ENCODE measurements around the gene CASKIN2. TPM values are rescaled to one million over a fixed set of nuclear protein-coding genes. Genes with fewer than 3 reads are reported as not detected.
"Not testable (repeated sequence)": the region's sequence is repeated elsewhere in the genome, so short reads cannot be mapped to it uniquely, and the experiment has no call there.

The CASKIN2 gene
- polyA plus RNA-seq, 3 donors = 6.6 to 42.1 (median 39.6) TPM

DNA sequence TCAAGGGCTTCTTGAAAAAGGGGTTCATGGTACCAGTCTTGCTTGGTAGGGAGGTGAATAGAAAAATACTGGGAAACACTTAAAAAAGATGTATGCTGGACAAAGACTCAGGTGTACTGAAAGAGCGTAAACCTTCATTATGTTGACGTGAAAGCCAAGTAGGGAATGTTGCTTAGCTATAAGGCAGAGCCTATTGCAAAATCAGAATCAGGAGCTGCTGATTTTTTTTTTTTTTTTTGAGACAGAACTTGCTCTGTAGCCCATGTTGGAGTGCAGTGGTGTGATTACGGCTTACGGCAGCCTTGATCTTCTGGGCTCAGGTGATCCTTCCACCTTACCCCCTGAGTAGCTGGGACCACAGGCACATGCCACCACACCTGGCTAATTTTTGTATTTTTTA lies 55.0 kb downstream of the CASKIN2 start:
- 63 to 96% (median 85%) methylated on average over 4 of the region's 4 CpGs for WGBS, 3 donors
- H3K27ac ChIP-seq (ENCODE audit: low read depth, low read length) = no peak overlapping the region

DNA sequence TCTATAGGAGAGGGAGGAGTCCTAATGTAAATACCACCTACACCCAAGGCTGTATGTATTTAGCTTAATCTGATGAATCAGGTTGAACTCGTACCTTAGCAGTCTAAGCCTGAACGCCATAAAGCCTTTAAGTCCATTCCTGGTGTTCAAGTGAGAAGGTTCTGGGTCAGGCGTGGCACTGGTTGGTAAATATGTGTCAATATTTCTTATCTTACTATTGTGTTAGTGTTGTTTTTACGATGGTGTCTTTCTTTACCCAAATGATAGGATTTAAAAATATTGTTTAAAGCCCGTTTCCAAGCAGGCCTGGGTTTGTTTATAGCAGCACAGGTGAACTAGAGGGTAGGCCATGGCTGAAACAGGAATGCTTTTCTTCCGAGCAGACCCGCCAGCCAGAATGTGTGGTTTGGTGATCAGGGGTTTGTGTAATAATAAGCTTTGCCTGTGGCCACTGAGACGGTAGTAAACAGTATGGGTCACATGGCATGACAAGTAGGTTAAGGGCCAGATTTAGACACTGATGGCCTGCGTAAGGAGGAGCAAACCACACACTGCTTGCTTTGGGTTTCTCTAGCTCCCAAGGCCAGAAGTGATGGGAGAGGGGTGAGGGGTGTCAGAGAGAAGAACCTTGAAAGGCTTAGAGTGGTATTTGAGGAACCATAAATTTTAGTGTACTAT lies 55.6 kb downstream of the CASKIN2 start:
- 53 to 71% (median 58%) methylated on average over 9 of the region's 9 CpGs for WGBS, 3 donors
- no peak overlapping the region for H3K27ac ChIP-seq (ENCODE audit: low read depth, low read length)

DNA sequence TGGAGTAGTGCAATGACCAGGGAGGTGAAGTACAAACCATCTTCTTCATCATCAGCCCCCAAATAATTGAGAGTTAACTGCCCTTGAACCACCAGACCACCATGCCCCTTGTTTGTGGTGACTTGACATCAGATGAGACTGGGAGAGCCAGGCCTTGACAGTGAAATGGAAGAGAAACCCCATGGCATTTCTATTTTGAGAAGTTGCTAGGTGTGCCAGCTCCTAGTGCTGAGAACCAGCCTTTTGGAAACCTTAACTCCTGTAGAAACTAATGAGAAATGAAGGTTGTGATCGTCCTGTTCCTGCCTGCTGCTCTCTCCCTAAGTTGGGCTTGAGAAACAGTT lies 56.1 kb downstream of the CASKIN2 start:
- 46 to 82% (median 70%) methylated on average over 1 of the region's 1 CpG for WGBS, 3 donors
- H3K27ac ChIP-seq (ENCODE audit: low read depth, low read length) = no peak overlapping the region

DNA sequence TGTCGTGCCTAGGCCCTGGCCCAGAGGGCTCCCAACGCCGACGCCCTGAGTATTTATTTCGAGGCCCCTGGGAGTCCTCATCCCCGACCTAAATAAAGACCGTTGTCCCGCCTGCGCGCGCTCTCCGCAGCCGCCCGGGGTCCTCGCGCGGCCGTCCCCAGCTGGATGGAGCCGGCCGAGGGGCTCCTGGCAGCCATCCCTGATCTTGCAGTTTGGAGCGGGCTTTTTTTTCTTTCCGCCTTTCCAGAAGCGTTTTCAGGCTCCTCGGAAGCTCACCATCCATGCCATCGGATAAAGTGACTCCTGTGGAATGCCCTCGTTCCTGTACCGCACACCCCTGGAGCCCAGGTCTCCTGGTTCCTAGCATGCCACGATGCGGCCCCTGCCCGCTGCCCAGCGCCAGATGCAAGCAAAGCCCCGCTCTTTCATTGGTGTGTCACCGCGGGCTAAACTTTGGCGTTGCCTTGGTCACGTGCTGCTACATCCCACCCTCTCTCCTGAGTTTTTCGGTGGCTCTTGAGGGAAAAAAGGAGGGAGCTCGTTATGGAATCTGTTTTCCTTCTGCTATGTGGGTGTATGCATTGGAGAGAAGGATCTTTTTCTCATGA lies 58.2 kb downstream of the CASKIN2 start:
- WGBS, 3 donors = 1 to 2% (median 1%) methylated on average over 38 of the region's 38 CpGs
- H3K27ac ChIP-seq (ENCODE audit: low read depth, low read length) = no peak overlapping the region

DNA sequence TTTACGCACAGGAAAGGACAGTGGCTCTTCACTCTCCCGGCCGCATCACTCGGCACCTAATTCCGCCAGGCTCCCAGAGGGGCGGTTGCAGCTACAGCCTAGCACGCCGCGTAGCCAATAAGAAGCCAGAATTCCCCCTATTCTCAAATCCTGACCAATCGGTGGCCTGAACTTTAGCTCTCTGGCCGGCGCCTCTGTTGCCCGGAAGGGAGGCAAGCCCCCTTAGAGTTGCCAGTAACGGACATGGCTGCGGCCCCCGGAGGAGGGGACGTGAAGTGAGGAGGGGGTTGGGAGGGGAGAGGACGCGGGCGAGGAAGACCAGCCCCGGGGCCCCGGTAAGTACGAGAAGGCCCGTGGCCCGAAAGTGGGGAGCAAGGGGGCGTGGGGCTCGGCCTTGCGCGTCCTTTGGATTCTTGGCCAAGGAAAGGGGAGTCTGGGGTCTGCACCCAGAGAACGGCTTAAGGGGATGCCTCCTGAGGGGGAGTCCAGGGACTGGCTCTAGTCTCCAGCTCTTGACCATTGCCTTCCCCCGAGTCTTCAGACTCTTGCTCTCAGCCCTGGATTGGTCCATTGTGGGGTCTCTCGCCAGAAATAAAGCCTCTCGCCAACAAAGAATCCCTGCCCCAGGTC lies 58.8 kb downstream of the CASKIN2 start, which contains the start of gene TMEM94:
TMEM94 (plus strand) TSS at position 219 of the 630 bp plus-strand sequence. CDS start 15,271 bp downstream, outside the sequence.
- WGBS, 3 donors = 0 to 1% (median 0%) methylated on average over 30 to 33 of the region's 33 CpGs
- peak within 1 kb of the TSS; percentile 40 for H3K27ac ChIP-seq (ENCODE audit: low read depth, low read length)

DNA sequence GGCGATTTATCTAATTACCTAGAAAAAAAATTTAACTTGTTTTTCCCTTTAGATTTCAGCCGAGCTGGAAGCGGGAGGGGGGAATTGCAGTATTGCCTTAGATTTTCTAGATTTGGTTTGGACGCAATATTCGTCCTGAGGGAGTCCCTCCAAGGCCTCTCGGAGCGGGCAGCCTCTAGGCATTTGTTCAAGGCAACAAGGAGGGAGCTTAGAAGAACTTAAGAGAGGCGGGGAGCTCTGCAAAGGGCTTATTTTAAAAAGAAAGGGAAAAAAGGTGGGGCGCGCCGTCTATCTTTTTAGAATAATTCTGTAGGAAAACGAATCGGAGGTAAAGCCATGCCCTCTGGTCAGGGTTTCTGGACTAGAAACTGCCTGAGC lies 59.3 kb downstream of the CASKIN2 start:
- 3 to 6% (median 4%) methylated on average over 13 of the region's 13 CpGs for WGBS, 3 donors
- peak overlapping the region; percentile 40 for H3K27ac ChIP-seq (ENCODE audit: low read depth, low read length)

DNA sequence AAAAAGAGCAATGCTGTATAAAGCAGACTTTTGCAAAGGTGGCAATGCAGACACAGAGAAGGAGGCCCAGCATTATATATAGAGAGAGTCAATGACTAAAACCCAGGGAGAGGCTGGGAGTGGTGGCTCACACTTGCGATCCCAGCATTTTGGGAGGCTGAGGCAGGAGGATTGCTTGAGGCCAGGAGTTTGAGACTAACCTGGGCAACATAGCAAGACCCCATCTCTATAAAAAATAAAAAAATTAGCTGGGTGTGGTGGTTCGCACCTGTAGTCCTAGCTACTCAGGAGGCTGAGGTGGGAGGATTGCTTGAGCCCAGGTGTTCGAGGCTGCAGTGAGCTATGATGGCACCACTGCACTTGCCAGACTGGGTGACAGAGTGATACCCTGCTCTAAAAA lies 60.7 kb downstream of the CASKIN2 start:
- not testable (repeated sequence) for H3K27ac ChIP-seq (ENCODE audit: low read depth, low read length)
- WGBS, 3 donors = 97 to 99% (median 97%) methylated on average over 3 of the region's 3 CpGs

DNA sequence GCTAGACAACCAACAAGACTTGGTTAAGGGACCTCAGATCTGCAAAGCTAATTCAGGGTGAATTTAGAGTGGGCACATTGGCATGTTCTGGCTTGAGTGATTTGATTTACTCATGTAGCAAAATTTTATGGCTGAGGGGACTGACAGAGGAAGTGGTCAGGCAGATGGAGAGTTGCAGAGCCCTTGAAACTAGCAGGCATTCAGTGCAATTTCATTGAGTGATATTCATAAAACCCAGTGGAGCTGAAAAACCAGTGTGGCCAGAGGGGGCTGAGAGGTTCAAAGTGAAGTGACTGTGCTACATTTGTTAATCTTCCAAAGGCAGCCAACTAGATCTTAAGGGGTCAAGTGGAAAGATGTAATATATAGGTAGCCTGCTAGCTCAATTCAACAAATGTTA lies 61.1 kb downstream of the CASKIN2 start:
- H3K27ac ChIP-seq (ENCODE audit: low read depth, low read length) = no peak overlapping the region

DNA sequence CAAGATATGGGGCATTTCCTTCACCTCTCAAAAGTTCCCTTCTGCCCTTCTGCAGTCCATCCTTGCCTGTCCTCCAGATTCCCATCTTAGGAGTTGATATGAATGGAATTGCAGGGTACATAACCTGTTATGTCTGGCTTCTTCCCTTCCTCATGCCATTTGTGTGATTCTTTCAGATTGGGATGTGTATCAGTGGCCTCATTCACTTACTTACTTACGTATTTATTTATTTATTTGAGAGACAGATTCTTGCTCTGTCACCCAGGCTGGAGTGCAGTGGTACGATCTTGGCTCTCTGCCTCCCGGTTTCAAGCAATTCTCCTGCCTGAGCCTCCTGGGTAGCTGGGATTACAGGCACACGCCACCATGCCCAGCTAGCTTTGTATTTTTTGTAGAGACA lies 65.1 kb downstream of the CASKIN2 start:
- 82 to 89% (median 88%) methylated on average over 4 of the region's 4 CpGs for WGBS, 3 donors
- no peak overlapping the region for H3K27ac ChIP-seq (ENCODE audit: low read depth, low read length)

Other genes starting within 250 kb of the CASKIN2 start
- gene MIF4GD, start 244.3 kb downstream of the CASKIN2 start, polyA plus RNA-seq = 10 to 100 TPM; 18.0 to 21.6 (median 19.0) TPM
- 10 to 100 TPM in 2 of 3 donors, 1 to 10 TPM in 1; 8.1 to 13.8 (median 12.4) TPM for gene SLC25A19, start 226.1 kb downstream of the CASKIN2 start, polyA plus RNA-seq
- 10 to 100 TPM; 23.7 to 73.0 (median 58.6) TPM for gene GRB2, start 109.9 kb downstream of the CASKIN2 start, polyA plus RNA-seq
- gene TMEM94, start 58.9 kb downstream of the CASKIN2 start, polyA plus RNA-seq = 10 to 100 TPM; 26.3 to 63.5 (median 47.1) TPM
- 10 to 100 TPM; 20.1 to 22.7 (median 22.3) TPM for gene TSEN54, start 991 bp upstream of the CASKIN2 start, polyA plus RNA-seq
- 10 to 100 TPM; 11.8 to 93.4 (median 20.3) TPM for gene LLGL2, start 10.2 kb upstream of the CASKIN2 start, polyA plus RNA-seq
- 100 to 1,000 TPM in 1 of 3 donors, 10 to 100 TPM in 2; 33.4 to 309 (median 70.4) TPM for gene MYO15B, start 72.3 kb upstream of the CASKIN2 start, polyA plus RNA-seq
- 1 to 10 TPM in 2 of 3 donors, under 1 TPM in 1; 0.67 to 1.5 (median 1.4) TPM for gene SMIM5, start 117.9 kb upstream of the CASKIN2 start, polyA plus RNA-seq
- gene RECQL5, start 151.6 kb upstream of the CASKIN2 start, polyA plus RNA-seq = 10 to 100 TPM; 11.1 to 18.6 (median 17.5) TPM
- gene SAP30BP, start 151.8 kb upstream of the CASKIN2 start, polyA plus RNA-seq = 10 to 100 TPM; 41.9 to 83.0 (median 77.7) TPM
- gene ITGB4, start 205.9 kb upstream of the CASKIN2 start, polyA plus RNA-seq = 10 to 100 TPM in 2 of 3 donors, 1 to 10 TPM in 1; 8.0 to 18.9 (median 13.7) TPM
- 10 to 100 TPM; 28.9 to 32.0 (median 29.0) TPM for gene GALK1, start 249.7 kb upstream of the CASKIN2 start, polyA plus RNA-seq